Stimulated activated CD8-positive, alpha-beta memory T cell treated with anti-CD3 and anti-CD28 coated beads, Interleukin-12 subunit alpha, Interleukin-12 subunit beta, amount 100 ng/mL, for 24 hours (primary cell): ENCODE data around the gene TBX1.

Source experiments
- DNase-seq: peaks from one replicate; pipeline ENCODE4 v3.0.0-alpha.2; 2020; ENCODE audit errors: extremely low read depth

TBX1 gene

DNA sequence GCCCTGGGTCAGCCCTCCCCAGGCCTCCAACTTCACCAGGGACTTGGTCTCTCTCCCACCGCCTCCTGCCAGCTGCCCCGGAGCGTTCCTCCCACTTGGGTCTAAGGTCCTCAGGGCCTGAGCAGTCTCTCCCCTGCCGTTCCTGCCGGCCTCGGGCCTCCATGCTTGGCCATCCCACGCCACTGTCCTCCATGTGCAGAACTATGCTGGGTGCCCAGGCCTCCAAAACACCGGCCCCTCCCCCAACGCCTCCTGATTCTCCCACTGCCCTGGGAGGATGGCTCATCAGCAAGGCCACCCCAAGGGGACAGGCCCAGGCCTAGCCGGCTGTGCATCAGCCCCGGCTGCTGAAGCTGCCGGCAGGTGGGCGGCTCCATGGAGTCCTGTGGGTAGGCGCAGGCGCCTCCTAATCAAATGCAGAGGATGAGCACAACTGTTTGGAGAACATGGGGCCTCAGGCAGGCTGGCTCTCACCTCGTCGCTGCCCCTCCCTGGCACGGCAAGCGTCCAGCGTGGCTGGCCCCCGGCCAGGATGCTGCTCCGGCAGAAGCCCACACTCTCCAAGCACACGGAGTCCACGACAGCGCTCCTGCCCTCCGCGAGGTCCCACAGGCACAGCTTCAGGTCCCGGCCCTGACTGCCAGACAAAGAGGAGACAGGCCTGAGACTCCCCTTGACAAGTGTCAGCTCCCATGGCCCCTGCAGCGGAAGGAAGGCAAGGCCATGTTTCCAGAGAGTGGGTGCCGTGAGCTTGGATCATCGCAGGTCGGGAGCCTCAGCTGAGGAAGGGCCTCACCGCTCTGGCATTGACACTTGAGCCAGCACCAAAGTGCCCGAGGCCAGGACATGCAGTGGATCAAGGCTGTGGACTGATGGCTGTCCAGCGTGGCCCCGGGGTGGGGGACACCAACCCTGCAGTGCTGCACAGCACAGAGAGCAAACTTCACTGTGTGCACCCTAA lies 51.5 kb downstream of the TBX1 start:
- DNase-seq, result no peak

DNA sequence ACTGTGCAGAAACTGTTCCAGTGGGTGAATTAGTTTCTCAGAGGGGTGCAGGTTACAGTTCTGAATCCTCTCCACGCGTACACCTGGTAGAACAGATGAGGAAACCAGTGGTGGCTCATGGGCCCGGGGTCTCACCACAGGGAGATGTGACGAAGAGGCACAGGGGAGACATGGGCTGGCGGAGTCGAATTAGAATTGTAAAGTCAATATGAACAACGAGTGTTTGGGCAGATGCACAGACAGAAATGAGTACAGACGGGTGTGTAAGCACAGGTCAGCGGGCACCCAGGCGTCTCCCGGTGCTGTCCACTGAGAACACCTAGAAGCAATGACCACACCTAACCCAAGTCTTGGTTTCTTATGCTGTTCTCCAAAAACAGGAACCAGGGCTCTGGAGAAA lies 52.3 kb downstream of the TBX1 start:
- DNase-seq, result no peak

DNA sequence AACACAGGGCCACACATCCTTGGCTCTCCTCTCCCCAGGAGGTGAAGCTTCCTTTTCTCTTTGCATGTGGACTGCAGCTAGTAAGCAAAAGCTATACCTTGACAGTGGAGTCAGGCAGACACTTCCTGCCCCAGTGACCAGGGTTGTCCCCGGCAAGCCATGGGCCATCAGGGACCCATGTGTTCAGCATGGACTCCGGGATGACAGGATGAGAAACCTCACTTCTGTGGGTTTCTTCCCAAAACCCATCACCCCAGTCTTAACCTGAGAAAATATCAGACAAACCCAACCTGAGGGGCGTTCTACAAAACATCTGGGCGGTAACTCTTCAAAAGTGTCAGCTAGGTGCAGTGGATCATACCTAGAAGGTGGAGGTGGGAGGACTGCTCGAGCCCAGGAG lies 53.9 kb downstream of the TBX1 start:
- DNase-seq, result no peak

DNA sequence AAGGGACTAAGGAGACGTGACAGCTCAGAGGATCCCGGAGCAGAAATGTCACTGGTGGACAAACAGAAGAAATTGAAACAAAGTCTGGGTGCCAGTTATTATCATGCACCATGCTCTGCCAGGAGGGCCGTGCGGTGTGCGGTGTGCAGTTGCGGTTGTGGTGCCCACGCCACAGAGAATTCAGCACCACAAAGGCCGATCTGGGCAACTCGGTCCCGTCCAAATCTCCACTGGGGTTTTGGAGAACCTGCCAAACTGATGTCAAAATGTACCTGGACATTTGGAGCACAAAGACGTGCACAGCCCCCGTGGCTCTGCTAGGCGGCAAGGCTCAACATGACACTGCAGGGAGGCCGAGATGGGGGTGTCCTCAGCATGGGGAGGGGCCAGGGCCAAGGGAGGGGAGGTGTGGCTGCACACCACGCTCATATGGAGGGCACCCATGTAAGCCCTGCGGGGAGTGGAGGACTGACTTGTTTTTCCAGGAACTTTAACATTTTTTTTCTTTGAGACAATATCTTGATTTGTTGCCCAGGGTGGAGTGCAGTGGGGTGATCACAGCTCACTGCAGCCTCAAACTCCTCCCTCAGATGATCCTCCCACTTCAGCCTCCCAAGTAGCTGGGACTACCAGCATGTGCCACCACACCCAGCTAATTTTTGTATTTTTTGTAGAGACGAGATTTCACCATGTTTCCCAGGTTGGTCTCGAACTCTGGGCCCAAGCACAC lies 54.7 kb downstream of the TBX1 start:
- DNase-seq, result no peak

DNA sequence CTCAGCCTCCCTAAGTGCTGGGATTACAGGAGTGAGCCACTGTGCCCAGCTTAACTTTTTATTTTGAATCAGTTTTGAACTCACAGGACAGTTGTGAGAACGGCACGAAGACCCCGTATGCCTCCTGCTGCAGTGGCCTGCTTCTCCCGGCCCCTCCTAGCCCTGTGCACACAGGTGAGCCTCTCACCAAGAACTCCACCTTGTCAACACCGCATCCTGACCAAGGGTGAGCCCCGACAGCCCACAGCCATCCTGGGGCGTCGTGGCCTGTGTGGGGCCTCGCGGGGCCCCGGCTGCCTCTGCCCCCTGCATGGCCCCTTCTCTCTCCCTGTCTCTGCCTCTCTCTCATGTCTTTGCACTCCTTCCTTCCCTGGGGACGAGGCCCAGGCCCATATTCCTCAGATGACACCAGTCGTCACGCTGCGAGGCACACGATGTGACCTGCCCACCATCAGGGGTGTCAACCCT lies 55.3 kb downstream of the TBX1 start:
- DNase-seq, result no peak

DNA sequence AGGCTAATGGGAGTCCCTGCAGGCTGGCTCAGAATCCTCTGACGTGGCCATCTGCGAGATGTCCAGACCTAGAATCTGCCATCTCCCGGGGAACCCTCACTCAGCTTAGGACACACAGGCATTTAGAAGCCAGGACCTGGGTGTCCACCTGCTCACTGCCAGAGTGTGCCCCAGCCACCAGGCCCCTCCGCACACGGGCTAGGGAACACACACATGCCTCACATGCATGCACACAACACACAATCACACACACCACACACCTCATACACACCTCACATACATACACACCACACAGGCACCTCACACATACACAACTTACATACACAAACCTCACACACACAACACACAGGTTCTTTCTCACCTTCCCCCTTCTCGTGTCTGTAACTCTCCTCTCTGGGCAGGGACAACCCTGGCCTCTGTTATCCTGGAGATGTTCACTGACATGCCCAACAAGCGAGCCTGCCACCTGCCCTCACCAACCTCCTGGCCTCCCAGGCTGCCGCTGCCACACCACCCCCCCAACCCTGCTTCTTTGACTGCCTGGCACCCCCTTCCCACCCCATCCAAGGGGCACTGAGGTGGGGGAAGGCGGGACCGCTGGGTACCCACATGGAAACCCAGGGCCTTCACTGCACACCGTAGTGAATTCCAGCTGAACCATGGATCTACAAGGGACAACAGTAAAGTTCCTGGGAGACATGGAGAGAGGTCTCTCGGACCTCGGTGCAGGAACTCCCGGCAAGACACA lies 56.0 kb downstream of the TBX1 start:
- no peak for DNase-seq
